PC-3 (cell line): ENCODE data around the gene KRT80. TPM values are rescaled to one million over a fixed set of nuclear protein-coding genes. Genes with fewer than 3 reads are reported as not detected.

Experiments
- ATAC-seq: fragments of 200-7000 bp; cut with Tn5 transposase; 2 replicates; pipeline ENCODE4 v1.9.1; 2020; ENCODE audit warnings: mild to moderate bottlenecking, moderate library complexity
- BruUV-seq: library from RNA; stranded (reverse); fragments of 400-500 nt; replicated peaks from 2 replicates; lab custom pipeline; 2021; lab: Mats Ljungman, UMichigan
- CTCF ChIA-PET: fragments of 300-600 bp; sonication (Branson Sonifier 250); formaldehyde crosslinking; loops from one replicate; lab custom pipeline; 2022; ENCODE audit warnings: antibody characterized with exemption; lab: Charles Lee
- POLR2A ChIA-PET: fragments of 300-600 bp; sonication (Branson Sonifier 250); formaldehyde crosslinking; loops from one replicate; lab custom pipeline; 2022; ENCODE audit warnings: antibody characterized with exemption; ENCODE audit not compliant: unreplicated experiment; lab: Charles Lee
- DNase-seq: peaks from one replicate; pipeline ENCODE4 v3.0.0-alpha.2; 2015
- H2AFZ ChIP-seq: fragments of 300-600 bp; sonication (generic); 2 replicates; pipeline ENCODE4 v1.6.0; 2016; ENCODE audit warnings: antibody characterized with exemption, low read length
- H3F3A ChIP-seq: fragments of 300-600 bp; sonication (generic); one replicate; pipeline ENCODE4 v1.6.0; 2017; ENCODE audit warnings: antibody characterized with exemption, low read length, control low read depth, mild to moderate bottlenecking; ENCODE audit not compliant: unreplicated experiment
- H3K27ac ChIP-seq: fragments of 300-600 bp; sonication (generic); 2 replicates; pipeline ENCODE4 v1.5.1; 2016; ENCODE audit warnings: mild to moderate bottlenecking, low read length
- H3K27me3 ChIP-seq: fragments of 300-600 bp; sonication (generic); 2 replicates; pipeline ENCODE4 v1.6.1; 2016; ENCODE audit warnings: low read length, mixed read lengths
- H3K36me3 ChIP-seq: fragments of 300-600 bp; sonication (generic); 2 replicates; pipeline ENCODE4 v1.6.1; 2016; ENCODE audit warnings: low read depth, mixed run types, low read length, mixed read lengths
- H3K4me1 ChIP-seq: fragments of 300-600 bp; sonication (generic); 2 replicates; pipeline ENCODE4 v1.5.1; 2016; ENCODE audit warnings: low read length; ENCODE audit not compliant: insufficient read depth
- H3K4me2 ChIP-seq: fragments of 300-600 bp; sonication (generic); 2 replicates; pipeline ENCODE4 v1.6.0; 2016; ENCODE audit warnings: low read length
- H3K4me3 ChIP-seq: fragments of 300-600 bp; sonication (generic); 2 replicates; pipeline ENCODE4 v1.5.1; 2016; ENCODE audit warnings: mild to moderate bottlenecking, low read length, mixed read lengths
- H3K79me2 ChIP-seq: fragments of 300-600 bp; sonication (generic); 2 replicates; pipeline ENCODE4 v1.6.1; 2017; ENCODE audit warnings: low read length, mixed read lengths
- H3K9ac ChIP-seq: fragments of 300-600 bp; sonication (generic); 2 replicates; pipeline ENCODE4 v1.6.0; 2016; ENCODE audit warnings: mild to moderate bottlenecking, low read length
- H3K9me2 ChIP-seq: fragments of 300-600 bp; sonication (generic); replicated peaks from 2 replicates; pipeline ENCODE4 v1.6.1; 2016; ENCODE audit warnings: mixed run types, low read length, mixed read lengths
- H3K9me3 ChIP-seq: fragments of 300-600 bp; sonication (generic); 2 replicates; pipeline ENCODE4 v1.6.1; 2016; ENCODE audit warnings: low read length, mixed read lengths
- H4K20me1 ChIP-seq: fragments of 300-600 bp; sonication (generic); 2 replicates; pipeline ENCODE4 v1.6.1; 2016; ENCODE audit warnings: low read length, mixed read lengths
- EZH2 ChIP-seq: fragments of 300-600 bp; sonication (generic); IDR thresholded peaks from one replicate; pipeline ENCODE4 v1.6.1; 2017; ENCODE audit warnings: antibody characterized with exemption, mild to moderate bottlenecking, low read length; ENCODE audit not compliant: unreplicated experiment
- EZH2phosphoT487 ChIP-seq: fragments of 300-600 bp; sonication (generic); IDR thresholded peaks from 2 replicates; pipeline ENCODE4 v1.6.1; 2018; ENCODE audit warnings: mild to moderate bottlenecking, antibody characterized with exemption, low read length, borderline replicate concordance
- intact Hi-C: fragments of 100-400 bp; cut with micrococcal nuclease; formaldehyde crosslinking; loops from 2 replicates; pipeline ENCODE4 v1.9.0; 2023
- total RNA-seq: library from RNA; depleted of rRNA; stranded (reverse); fragments of >200 nt; gene quantifications from 2 replicates; pipeline ENCODE4 v1.2.3, GENCODE V29; 2014
- TF ChIP-seq, protein P1 (sequence below): fragments of 300-600 bp; sonication (generic); conservative IDR thresholded peaks from 2 replicates; pipeline ENCODE4 v1.5.1; 2017; ENCODE audit warnings: antibody characterized with exemption, low read depth, mild to moderate bottlenecking, low read length

KRT80 gene
- total RNA-seq, 1 experiment from 2014 or later: 19.8 TPM

GRCh38 chr12:52231305-52232202 lies 39.7 kb upstream of the KRT80 start:
- peaks cover 59% of the 10 kb centered on the region for H3K79me2 ChIP-seq
- TF ChIP-seq, protein P1, sequence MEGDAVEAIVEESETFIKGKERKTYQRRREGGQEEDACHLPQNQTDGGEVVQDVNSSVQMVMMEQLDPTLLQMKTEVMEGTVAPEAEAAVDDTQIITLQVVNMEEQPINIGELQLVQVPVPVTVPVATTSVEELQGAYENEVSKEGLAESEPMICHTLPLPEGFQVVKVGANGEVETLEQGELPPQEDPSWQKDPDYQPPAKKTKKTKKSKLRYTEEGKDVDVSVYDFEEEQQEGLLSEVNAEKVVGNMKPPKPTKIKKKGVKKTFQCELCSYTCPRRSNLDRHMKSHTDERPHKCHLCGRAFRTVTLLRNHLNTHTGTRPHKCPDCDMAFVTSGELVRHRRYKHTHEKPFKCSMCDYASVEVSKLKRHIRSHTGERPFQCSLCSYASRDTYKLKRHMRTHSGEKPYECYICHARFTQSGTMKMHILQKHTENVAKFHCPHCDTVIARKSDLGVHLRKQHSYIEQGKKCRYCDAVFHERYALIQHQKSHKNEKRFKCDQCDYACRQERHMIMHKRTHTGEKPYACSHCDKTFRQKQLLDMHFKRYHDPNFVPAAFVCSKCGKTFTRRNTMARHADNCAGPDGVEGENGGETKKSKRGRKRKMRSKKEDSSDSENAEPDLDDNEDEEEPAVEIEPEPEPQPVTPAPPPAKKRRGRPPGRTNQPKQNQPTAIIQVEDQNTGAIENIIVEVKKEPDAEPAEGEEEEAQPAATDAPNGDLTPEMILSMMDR: no peak
- TF ChIP-seq EZH2 (no peak), EZH2phosphoT487 (no peak)
- H2AFZ ChIP-seq: no peak overlapping the region
- no peaks in the 10 kb centered on the region for H3K9me2 ChIP-seq
- POLR2A ChIA-PET: interaction anchor here (0.6 to 0.7 kb wide), 2 partner anchors 130 to 775 kb away, joined by 3 to 7 read pairs; partner anchors contain the start of gene EIF4B
- peaks cover 26% of the 10 kb centered on the region for H4K20me1 ChIP-seq
- peaks cover 69% of the 10 kb centered on the region for H3K4me1 ChIP-seq
- intact Hi-C loops: loop anchor here (2.0 kb wide), 2 partner anchors 39 to 49 kb away; partner anchors contain the start of gene KRT80
- BruUV-seq: no TSS peak
- peak; percentile 51 for DNase-seq
- H3K4me2 ChIP-seq: peak overlapping the region; percentile 99
- peak overlapping the region; percentile 91 for H3K27ac ChIP-seq
- H3K9me3 ChIP-seq: no peaks in the 10 kb centered on the region
- CTCF ChIA-PET: interaction anchor here (0.6 to 1.0 kb wide), 2 partner anchors 48 to 96 kb away, joined by 3 to 8 read pairs; no protein-coding TSS in a partner anchor
- H3K9ac ChIP-seq: peak overlapping the region; percentile 92
- H3K4me3 ChIP-seq: no peak overlapping the region
- ATAC-seq: no peak
- H3K36me3 ChIP-seq: peaks cover 27% of the 10 kb centered on the region
- peaks cover 16% of the 10 kb centered on the region for H3F3A ChIP-seq
- no peaks in the 10 kb centered on the region for H3K27me3 ChIP-seq

DNA sequence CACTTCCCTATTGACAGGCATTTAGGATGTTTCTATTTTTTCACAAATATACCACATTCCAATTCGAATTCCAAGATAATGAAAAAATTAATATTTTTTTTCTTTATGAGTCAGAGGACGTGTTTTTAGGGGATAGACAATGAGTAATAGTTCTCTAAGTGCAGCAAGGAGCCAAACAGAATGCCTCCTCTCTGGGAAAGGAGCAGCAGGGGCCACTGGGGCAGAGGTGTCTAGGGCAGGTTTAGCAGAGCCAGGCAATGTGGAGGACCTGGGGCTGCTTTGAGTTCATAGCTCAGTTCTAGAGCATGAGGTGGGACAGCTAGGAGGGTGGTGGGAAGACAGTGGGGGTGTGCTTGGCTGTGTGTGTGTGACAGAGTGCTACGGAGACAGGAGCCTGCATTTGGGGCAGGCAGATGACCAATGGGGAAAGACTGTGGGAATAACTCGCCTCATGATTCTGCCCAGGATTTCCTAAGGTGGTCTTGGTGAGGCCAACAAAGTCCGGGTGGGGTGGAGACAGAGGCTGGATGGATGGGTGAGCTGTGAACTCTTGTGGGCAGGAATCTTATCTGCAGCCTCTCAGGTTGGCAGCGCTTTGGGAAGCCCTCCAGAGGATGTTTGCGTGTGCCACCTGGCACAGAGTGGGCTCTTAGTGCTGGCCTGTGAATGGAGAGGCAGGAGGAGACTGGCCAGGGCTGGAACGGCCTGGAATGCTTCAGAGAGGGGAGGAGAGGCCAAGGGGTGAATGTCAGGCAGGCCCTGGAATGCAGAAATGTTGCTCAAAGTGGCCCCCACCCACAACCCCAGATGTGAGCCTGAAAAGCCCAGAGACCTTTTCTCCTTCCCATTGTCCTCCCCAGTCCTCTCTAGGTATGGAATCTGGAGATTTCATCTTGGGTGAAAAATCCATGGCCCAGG lies 38.8 kb upstream of the KRT80 start:
- peak; percentile 70 for ATAC-seq
- no peak overlapping the region; the same call in 1 of the 2 replicates for H3K4me3 ChIP-seq
- H3K9ac ChIP-seq: peak overlapping the region; percentile 92

More for the DNA sequence above, 38.8 kb upstream of the KRT80 start:
- Histone ChIP-seq H3K4me1 (peaks cover 61% of the 10 kb centered on the region), H3K27ac (peak overlapping the region; percentile 91), H3K36me3 (peaks cover 21% of the 10 kb centered on the region), H2AFZ (no peak overlapping the region), H4K20me1 (peaks cover 21% of the 10 kb centered on the region), H3F3A (peaks cover 13% of the 10 kb centered on the region), H3K9me3 (no peaks in the 10 kb centered on the region), H3K79me2 (peaks cover 51% of the 10 kb centered on the region), H3K4me2 (peak overlapping the region; percentile 99), H3K27me3 (no peaks in the 10 kb centered on the region), H3K9me2 (no peaks in the 10 kb centered on the region)
- no TSS peak for BruUV-seq
- intact Hi-C loops: loop anchor here (2.0 kb wide), 2 partner anchors 38 to 50 kb away; partner anchors contain the start of gene KRT80
- TF ChIP-seq EZH2 (no peak), EZH2phosphoT487 (no peak)
- TF ChIP-seq, protein P1: no peak
- ChIA-PET POLR2A (interaction anchor here (0.6 to 0.7 kb wide), 3 partner anchors 13 to 129 kb away, joined by 3 to 7 read pairs (median 6); no protein-coding TSS in a partner anchor), CTCF (interaction anchor here (1.0 kb wide), 1 partner anchor 97 kb away, joined by 3 read pairs; no protein-coding TSS in a partner anchor)
- DNase-seq: peak; percentile 95
